ENCODE data around the gene CCN6.

- TF ChIP-seq EGR1 (IDR thresholded peaks at IDR 0.05), result no peak
- TF ChIP-seq ZBTB7A (IDR thresholded peaks at IDR 0.05; ENCODE audit: low read depth), result no peak
- no peak for TF ChIP-seq FOXM1 (IDR thresholded peaks at IDR 0.05; ENCODE audit: borderline replicate concordance, low read depth)
- TF ChIP-seq TCF12 (IDR thresholded peaks at IDR 0.05; ENCODE audit: low read depth), result no peak
- TF ChIP-seq, protein P1, sequence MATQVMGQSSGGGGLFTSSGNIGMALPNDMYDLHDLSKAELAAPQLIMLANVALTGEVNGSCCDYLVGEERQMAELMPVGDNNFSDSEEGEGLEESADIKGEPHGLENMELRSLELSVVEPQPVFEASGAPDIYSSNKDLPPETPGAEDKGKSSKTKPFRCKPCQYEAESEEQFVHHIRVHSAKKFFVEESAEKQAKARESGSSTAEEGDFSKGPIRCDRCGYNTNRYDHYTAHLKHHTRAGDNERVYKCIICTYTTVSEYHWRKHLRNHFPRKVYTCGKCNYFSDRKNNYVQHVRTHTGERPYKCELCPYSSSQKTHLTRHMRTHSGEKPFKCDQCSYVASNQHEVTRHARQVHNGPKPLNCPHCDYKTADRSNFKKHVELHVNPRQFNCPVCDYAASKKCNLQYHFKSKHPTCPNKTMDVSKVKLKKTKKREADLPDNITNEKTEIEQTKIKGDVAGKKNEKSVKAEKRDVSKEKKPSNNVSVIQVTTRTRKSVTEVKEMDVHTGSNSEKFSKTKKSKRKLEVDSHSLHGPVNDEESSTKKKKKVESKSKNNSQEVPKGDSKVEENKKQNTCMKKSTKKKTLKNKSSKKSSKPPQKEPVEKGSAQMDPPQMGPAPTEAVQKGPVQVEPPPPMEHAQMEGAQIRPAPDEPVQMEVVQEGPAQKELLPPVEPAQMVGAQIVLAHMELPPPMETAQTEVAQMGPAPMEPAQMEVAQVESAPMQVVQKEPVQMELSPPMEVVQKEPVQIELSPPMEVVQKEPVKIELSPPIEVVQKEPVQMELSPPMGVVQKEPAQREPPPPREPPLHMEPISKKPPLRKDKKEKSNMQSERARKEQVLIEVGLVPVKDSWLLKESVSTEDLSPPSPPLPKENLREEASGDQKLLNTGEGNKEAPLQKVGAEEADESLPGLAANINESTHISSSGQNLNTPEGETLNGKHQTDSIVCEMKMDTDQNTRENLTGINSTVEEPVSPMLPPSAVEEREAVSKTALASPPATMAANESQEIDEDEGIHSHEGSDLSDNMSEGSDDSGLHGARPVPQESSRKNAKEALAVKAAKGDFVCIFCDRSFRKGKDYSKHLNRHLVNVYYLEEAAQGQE (IDR thresholded peaks at IDR 0.05; ENCODE audit: low read depth), result no peak
- TF ChIP-seq YY1 (IDR thresholded peaks at IDR 0.05; ENCODE audit: low read depth), result no peak
- no peak for TF ChIP-seq MAX (IDR thresholded peaks at IDR 0.05)
- TF ChIP-seq CREB1 (IDR thresholded peaks at IDR 0.05; ENCODE audit: low read depth), result no peak
- TF ChIP-seq EP300 (IDR thresholded peaks at IDR 0.05; ENCODE audit: borderline replicate concordance), result no peak
- TF ChIP-seq TEAD4 (IDR thresholded peaks at IDR 0.05), result no peak
- no peak for TF ChIP-seq CEBPB (IDR thresholded peaks at IDR 0.05)
- no peak for TF ChIP-seq NFIC (IDR thresholded peaks at IDR 0.05)
Measured at GRCh38 chr6:112044856-112045255, 9.0 kb upstream of the CCN6 start.

All from Ishikawa (cell line).